MCF 10A (cell line): ENCODE data around the gene METTL21C. TPM values are rescaled to one million over a fixed set of nuclear protein-coding genes. Genes with fewer than 3 reads are reported as not detected.

Experiments
- BruUV-seq: library from RNA; stranded (reverse); fragments of 400-500 nt; replicated peaks from 2 replicates; lab custom pipeline; 2021; lab: Mats Ljungman, UMichigan
- CTCF ChIA-PET: fragments of 300-600 bp; sonication (Branson Sonifier 250); formaldehyde crosslinking; extraction: SDS; loops from one replicate; lab custom pipeline; 2021; ENCODE audit warnings: antibody characterized with exemption, inconsistent platforms; lab: Yijun Ruan, JAX
- POLR2A ChIA-PET: fragments of 300-600, 350-650 bp; sonication (Branson Sonifier 250); formaldehyde crosslinking; extraction: SDS; loops from one replicate; lab custom pipeline; 2020; ENCODE audit warnings: antibody characterized with exemption, inconsistent platforms; lab: Yijun Ruan, JAX
- DNase-seq: peaks from one replicate; pipeline ENCODE4 v3.0.0-alpha.2; 2018; ENCODE audit not compliant: unreplicated experiment
- H3K27ac Mint-ChIP-seq: one replicate; pipeline ENCODE4 v1.8.0; 2022; ENCODE audit warnings: mild to moderate bottlenecking, low read depth, mixed read lengths; ENCODE audit not compliant: unreplicated experiment
- H3K27me3 Mint-ChIP-seq: one replicate; pipeline ENCODE4 v1.8.0; 2022; ENCODE audit warnings: mixed read lengths; ENCODE audit not compliant: insufficient read depth, unreplicated experiment
- H3K36me3 Mint-ChIP-seq: one replicate; pipeline ENCODE4 v1.8.0; 2022; ENCODE audit warnings: mild to moderate bottlenecking, moderate library complexity, mixed read lengths; ENCODE audit not compliant: insufficient read depth, unreplicated experiment
- H3K4me1 Mint-ChIP-seq: one replicate; pipeline ENCODE4 v1.8.0; 2022; ENCODE audit warnings: mixed read lengths; ENCODE audit not compliant: insufficient read depth, unreplicated experiment
- H3K4me3 Mint-ChIP-seq: one replicate; pipeline ENCODE4 v1.8.0; 2022; ENCODE audit warnings: mild to moderate bottlenecking, moderate library complexity, mixed read lengths; ENCODE audit not compliant: unreplicated experiment
- H3K9me3 Mint-ChIP-seq: one replicate; pipeline ENCODE4 v1.8.0; 2022; ENCODE audit warnings: mixed read lengths; ENCODE audit not compliant: unreplicated experiment
- CTCF ChIP-seq: fragments of 200-600 bp; IDR thresholded peaks from one replicate; pipeline ENCODE4 v1.8.0; 2022; ENCODE audit warnings: antibody characterized with exemption, mild to moderate bottlenecking; ENCODE audit not compliant: unreplicated experiment
- intact Hi-C: fragments of 100-400 bp; cut with micrococcal nuclease; formaldehyde crosslinking; loops from 2 replicates; pipeline ENCODE4 v1.14.1; 2022
- total RNA-seq: library from RNA; stranded (reverse); gene quantifications from 2 replicates; pipeline ENCODE4 v1.2.3, GENCODE V29; 2022

The METTL21C gene
- total RNA-seq, 1 experiment from 2014 or later = not detected

GRCh38 chr13:102679449-102680132 is 15.3 kb downstream of the METTL21C start:
- TF ChIP-seq CTCF = no peak
- Mint-ChIP-seq H3K36me3 (peaks cover 48% of the 10 kb centered on the region), H3K4me1 (no peaks in the 10 kb centered on the region), H3K9me3 (no peaks in the 10 kb centered on the region), H3K27me3 (no peaks in the 10 kb centered on the region), H3K27ac (no peak overlapping the region), H3K4me3 (no peak overlapping the region)
- CTCF ChIA-PET = interaction anchor here (0.6 to 1.2 kb wide), 3 partner anchors 21 to 150 kb away, joined by 3 to 4 read pairs (median 3); no protein-coding TSS in a partner anchor
- POLR2A ChIA-PET = interaction anchor here (0.6 to 1.8 kb wide), 3 partner anchors 28 to 170 kb away, joined by 3 to 8 read pairs (median 3); no protein-coding TSS in a partner anchor
- DNase-seq = no peak
- BruUV-seq = no TSS peak
- intact Hi-C loops = no loop called here

- peaks cover 55% of the 10 kb centered on the region for H3K36me3 Mint-ChIP-seq
- intact Hi-C loops = no loop called here
- no peaks in the 10 kb centered on the region for H3K4me1 Mint-ChIP-seq
- ChIA-PET POLR2A (interaction anchor here (0.7 to 1.8 kb wide), 3 partner anchors 18 to 81 kb away, joined by 3 to 8 read pairs (median 4); no protein-coding TSS in a partner anchor), CTCF (interaction anchor here (0.6 to 1.5 kb wide), 3 partner anchors 44 to 308 kb away, joined by 3 to 5 read pairs (median 3); no protein-coding TSS in a partner anchor)
- H3K4me3 Mint-ChIP-seq = no peak overlapping the region
- DNase-seq = no peak
- H3K27me3 Mint-ChIP-seq = no peaks in the 10 kb centered on the region
- no TSS peak for BruUV-seq
- H3K27ac Mint-ChIP-seq = no peak overlapping the region
- no peaks in the 10 kb centered on the region for H3K9me3 Mint-ChIP-seq
- no peak for TF ChIP-seq CTCF
These were observed 16.3 kb downstream of the METTL21C start for GRCh38 chr13:102678339-102679107.

- H3K27me3 Mint-ChIP-seq = no peaks in the 10 kb centered on the region
These were observed 17.7 kb downstream of the METTL21C start for GRCh38 chr13:102677122-102677521.

More at GRCh38 chr13:102677122-102677521, 17.7 kb downstream of the METTL21C start:
- Mint-ChIP-seq H3K4me1 (no peaks in the 10 kb centered on the region), H3K36me3 (peaks cover 62% of the 10 kb centered on the region), H3K4me3 (no peak overlapping the region), H3K27ac (no peak overlapping the region), H3K9me3 (no peaks in the 10 kb centered on the region)
- CTCF ChIA-PET = interaction anchor here (0.6 to 0.7 kb wide), 4 partner anchors 18 to 48 kb away, joined by 3 read pairs; no protein-coding TSS in a partner anchor
- intact Hi-C loops = no loop called here
- POLR2A ChIA-PET = interaction anchor here (1.1 to 1.2 kb wide), 2 partner anchors 20 to 48 kb away, joined by 3 to 4 read pairs; no protein-coding TSS in a partner anchor
- no peak for TF ChIP-seq CTCF
- DNase-seq = no peak
- no TSS peak for BruUV-seq
